H1 (cell line): ENCODE results near the gene NOC2L. TPM values are rescaled to one million over a fixed set of nuclear protein-coding genes. Genes with fewer than 3 reads are reported as not detected.

ENCODE experiments used
- BACH1 ChIP-seq: IDR thresholded peaks from 2 replicates; pipeline ENCODE4 v1.6.1; 2012; ENCODE audit warnings: low read length, improper control_type of control experiment
- BCL11A ChIP-seq, 2 experiments: IDR thresholded peaks; one replicate each; pipeline ENCODE4 v1.6.1; 2011; ENCODE audit warnings: low read depth in 2 of 2, low read length in 2 of 2, mild to moderate bottlenecking in 2 of 2
- FOSL1 ChIP-seq: IDR thresholded peaks from 2 replicates; pipeline ENCODE4 v1.6.1; 2011; ENCODE audit warnings: mild to moderate bottlenecking, low read depth, low read length, moderate library complexity; ENCODE audit not compliant: insufficient read depth
- SAP30 ChIP-seq: fragments of 300-600 bp; sonication (generic); IDR thresholded peaks from 2 replicates; pipeline ENCODE4 v1.7.1; 2012; ENCODE audit warnings: low read length, moderate library complexity, mild to moderate bottlenecking, inconsistent platforms; ENCODE audit not compliant: insufficient read depth, insufficient replicate concordance
- SUZ12 ChIP-seq: fragments of 200-600 bp; sonication (generic); IDR thresholded peaks from 2 replicates; pipeline ENCODE4 v1.6.1; 2012; ENCODE audit warnings: mild to moderate bottlenecking, inconsistent platforms, low read length, moderate library complexity, mixed read lengths
- polyA plus RNA-seq, 7 experiments: library from polyadenylated mRNA; depleted of rRNA in 3 of 7; stranded (reverse) in 5 of 7; unstranded in 2 of 7; fragments of >200 nt in 5 of 7; fragments of 200-250 nt in 2 of 7; gene quantifications; 1 replicate in 5 of 7; 2 replicates in 1 of 7; 4 replicates in 1 of 7; pipeline versions ENCODE4 v1.2.1 to v1.2.3, GENCODE V29; 2011 to 2013; ENCODE audit warnings: missing spikeins in 2 of 7, mixed read lengths in 2 of 7
- total RNA-seq: library from RNA; stranded (reverse); fragmentation: NEBNext Ultra II Directional; extraction: Animal tissue kit (Norgen Biotek cat#: 25700); gene quantifications from 2 replicates; pipeline ENCODE4 v1.2.1, GENCODE V29; 2021
- TF ChIP-seq, protein P1 (sequence below): fragments of 300-600 bp; sonication (generic); IDR thresholded peaks from 2 replicates; pipeline ENCODE4 v1.7.1; 2012; ENCODE audit warnings: low read length, moderate library complexity, mild to moderate bottlenecking, inconsistent platforms; ENCODE audit not compliant: insufficient replicate concordance
- TF ChIP-seq, protein P2 (sequence below): IDR thresholded peaks from 2 replicates; pipeline ENCODE4 v1.6.1; 2012; ENCODE audit warnings: inconsistent platforms

NOC2L gene
- total and polyA plus RNA-seq, 2 of the 8 experiments (the other 6 are each of a cell fraction or from before 2014, with no cell fraction given), result 74.7 to 130 TPM

DNA sequence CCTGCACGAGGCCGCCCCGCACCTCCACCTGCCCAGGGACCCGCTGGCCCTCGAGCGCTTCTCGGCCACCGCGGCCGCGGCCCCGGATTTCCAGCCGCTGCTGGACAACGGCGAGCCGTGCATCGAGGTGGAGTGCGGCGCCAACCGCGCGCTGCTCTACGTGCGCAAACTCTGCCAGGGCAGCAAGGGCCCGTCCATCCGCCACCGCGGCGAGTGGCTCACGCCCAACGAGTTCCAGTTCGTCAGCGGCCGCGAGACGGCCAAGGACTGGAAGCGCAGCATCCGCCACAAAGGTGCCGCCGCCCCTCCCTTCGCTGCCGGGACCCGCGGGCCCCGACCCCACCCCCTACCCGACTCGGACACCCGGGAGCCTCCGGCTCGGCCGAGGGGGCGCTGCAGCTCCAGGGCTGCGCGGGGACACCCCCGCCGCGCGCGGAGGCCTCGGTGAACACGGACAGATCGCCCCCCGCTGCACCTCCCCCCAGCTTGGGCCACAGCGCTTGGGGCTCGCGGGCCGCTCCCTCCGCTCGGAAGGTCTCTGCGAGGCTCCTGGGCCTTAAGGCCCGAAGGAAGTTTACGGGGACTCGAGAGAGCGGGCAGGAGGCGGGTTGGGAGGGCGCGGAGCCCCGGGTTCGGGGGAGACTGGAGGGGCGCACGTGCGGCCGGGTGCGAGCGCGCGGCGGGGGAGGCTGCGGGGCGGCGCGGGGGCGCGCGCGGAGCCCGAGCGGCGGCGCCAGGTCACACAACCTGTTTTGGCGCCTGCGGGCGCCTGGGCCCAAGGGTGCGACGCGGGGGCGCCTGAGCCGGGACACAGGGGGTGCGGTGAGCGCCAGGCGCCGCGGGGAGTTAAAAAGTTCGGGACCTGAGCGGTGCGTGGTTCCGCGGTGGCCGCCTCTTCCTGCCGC is 34.1 kb downstream of the NOC2L start (continued):
- peak; percentile 81 for TF ChIP-seq SUZ12
- TF ChIP-seq SAP30, result no peak
- TF ChIP-seq, protein P1, sequence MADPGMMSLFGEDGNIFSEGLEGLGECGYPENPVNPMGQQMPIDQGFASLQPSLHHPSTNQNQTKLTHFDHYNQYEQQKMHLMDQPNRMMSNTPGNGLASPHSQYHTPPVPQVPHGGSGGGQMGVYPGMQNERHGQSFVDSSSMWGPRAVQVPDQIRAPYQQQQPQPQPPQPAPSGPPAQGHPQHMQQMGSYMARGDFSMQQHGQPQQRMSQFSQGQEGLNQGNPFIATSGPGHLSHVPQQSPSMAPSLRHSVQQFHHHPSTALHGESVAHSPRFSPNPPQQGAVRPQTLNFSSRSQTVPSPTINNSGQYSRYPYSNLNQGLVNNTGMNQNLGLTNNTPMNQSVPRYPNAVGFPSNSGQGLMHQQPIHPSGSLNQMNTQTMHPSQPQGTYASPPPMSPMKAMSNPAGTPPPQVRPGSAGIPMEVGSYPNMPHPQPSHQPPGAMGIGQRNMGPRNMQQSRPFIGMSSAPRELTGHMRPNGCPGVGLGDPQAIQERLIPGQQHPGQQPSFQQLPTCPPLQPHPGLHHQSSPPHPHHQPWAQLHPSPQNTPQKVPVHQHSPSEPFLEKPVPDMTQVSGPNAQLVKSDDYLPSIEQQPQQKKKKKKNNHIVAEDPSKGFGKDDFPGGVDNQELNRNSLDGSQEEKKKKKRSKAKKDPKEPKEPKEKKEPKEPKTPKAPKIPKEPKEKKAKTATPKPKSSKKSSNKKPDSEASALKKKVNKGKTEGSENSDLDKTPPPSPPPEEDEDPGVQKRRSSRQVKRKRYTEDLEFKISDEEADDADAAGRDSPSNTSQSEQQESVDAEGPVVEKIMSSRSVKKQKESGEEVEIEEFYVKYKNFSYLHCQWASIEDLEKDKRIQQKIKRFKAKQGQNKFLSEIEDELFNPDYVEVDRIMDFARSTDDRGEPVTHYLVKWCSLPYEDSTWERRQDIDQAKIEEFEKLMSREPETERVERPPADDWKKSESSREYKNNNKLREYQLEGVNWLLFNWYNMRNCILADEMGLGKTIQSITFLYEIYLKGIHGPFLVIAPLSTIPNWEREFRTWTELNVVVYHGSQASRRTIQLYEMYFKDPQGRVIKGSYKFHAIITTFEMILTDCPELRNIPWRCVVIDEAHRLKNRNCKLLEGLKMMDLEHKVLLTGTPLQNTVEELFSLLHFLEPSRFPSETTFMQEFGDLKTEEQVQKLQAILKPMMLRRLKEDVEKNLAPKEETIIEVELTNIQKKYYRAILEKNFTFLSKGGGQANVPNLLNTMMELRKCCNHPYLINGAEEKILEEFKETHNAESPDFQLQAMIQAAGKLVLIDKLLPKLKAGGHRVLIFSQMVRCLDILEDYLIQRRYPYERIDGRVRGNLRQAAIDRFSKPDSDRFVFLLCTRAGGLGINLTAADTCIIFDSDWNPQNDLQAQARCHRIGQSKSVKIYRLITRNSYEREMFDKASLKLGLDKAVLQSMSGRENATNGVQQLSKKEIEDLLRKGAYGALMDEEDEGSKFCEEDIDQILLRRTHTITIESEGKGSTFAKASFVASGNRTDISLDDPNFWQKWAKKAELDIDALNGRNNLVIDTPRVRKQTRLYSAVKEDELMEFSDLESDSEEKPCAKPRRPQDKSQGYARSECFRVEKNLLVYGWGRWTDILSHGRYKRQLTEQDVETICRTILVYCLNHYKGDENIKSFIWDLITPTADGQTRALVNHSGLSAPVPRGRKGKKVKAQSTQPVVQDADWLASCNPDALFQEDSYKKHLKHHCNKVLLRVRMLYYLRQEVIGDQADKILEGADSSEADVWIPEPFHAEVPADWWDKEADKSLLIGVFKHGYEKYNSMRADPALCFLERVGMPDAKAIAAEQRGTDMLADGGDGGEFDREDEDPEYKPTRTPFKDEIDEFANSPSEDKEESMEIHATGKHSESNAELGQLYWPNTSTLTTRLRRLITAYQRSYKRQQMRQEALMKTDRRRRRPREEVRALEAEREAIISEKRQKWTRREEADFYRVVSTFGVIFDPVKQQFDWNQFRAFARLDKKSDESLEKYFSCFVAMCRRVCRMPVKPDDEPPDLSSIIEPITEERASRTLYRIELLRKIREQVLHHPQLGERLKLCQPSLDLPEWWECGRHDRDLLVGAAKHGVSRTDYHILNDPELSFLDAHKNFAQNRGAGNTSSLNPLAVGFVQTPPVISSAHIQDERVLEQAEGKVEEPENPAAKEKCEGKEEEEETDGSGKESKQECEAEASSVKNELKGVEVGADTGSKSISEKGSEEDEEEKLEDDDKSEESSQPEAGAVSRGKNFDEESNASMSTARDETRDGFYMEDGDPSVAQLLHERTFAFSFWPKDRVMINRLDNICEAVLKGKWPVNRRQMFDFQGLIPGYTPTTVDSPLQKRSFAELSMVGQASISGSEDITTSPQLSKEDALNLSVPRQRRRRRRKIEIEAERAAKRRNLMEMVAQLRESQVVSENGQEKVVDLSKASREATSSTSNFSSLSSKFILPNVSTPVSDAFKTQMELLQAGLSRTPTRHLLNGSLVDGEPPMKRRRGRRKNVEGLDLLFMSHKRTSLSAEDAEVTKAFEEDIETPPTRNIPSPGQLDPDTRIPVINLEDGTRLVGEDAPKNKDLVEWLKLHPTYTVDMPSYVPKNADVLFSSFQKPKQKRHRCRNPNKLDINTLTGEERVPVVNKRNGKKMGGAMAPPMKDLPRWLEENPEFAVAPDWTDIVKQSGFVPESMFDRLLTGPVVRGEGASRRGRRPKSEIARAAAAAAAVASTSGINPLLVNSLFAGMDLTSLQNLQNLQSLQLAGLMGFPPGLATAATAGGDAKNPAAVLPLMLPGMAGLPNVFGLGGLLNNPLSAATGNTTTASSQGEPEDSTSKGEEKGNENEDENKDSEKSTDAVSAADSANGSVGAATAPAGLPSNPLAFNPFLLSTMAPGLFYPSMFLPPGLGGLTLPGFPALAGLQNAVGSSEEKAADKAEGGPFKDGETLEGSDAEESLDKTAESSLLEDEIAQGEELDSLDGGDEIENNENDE, result no peak
- 0 out of 2 replicates have a peak, but pooled peaks have one; percentile 45 for TF ChIP-seq FOSL1
- no peak for TF ChIP-seq BCL11A (IDR thresholded peaks at IDR 0.05; ENCODE audit: low read depth in 2 of 2, low read length in 2 of 2)
- TF ChIP-seq BACH1, result no peak
- TF ChIP-seq, protein P2, sequence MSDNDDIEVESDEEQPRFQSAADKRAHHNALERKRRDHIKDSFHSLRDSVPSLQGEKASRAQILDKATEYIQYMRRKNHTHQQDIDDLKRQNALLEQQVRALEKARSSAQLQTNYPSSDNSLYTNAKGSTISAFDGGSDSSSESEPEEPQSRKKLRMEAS, result peak; percentile 73
